Endometrial microvascular endothelial cells (primary cell): ENCODE results near the gene ST6GALNAC1. TPM values are rescaled to one million over a fixed set of nuclear protein-coding genes. Genes with fewer than 3 reads are reported as not detected.
"Not testable (repeated sequence)": the region's sequence is repeated elsewhere in the genome, so short reads cannot be mapped to it uniquely, and the experiment has no call there.

Source experiments
- in situ Hi-C: cut with HindIII; loops from 2 replicates; pipeline ENCODE4 v1.10.0; 2017; ENCODE audit warnings: low sequenced_read_pairs, low pct_unique_long_range_greater_than_20kb; ENCODE audit errors: inconsistent ontology term
- total RNA-seq: library from RNA; depleted of rRNA; stranded (reverse); fragments of >200 nt; gene quantifications from one replicate; pipeline ENCODE4 v1.2.3, GENCODE V29; 2015; ENCODE audit errors: inconsistent ontology term

The ST6GALNAC1 gene
- total RNA-seq, 1 donor from 2014 or later = not detected

DNA sequence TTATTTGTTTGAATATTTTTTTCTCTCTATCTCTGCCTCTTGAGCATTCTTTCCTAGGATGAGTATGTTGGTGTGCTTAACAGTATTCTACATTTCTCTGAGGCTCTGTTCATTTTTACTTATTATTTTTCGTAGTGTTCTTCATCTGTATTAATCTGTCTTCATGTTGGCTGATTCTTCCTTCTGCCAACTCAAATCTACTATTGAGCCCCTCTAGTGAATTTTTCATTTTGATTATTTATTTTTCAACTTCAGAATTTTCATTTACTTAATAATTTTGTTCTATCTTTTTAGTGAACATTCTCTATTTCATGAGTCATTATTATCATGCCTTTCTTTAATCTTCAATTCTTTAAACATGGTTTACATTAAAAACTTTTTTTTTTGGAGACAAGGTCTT, 3.2 kb upstream of the ST6GALNAC1 start:
- in situ Hi-C loops = no loop called here

GRCh38 chr17:76645481-76645880, 1.9 kb upstream of the ST6GALNAC1 start:
- in situ Hi-C loops = no loop called here

GRCh38 chr17:76644995-76645394, 1.4 kb upstream of the ST6GALNAC1 start:
- in situ Hi-C loops = no loop called here

DNA sequence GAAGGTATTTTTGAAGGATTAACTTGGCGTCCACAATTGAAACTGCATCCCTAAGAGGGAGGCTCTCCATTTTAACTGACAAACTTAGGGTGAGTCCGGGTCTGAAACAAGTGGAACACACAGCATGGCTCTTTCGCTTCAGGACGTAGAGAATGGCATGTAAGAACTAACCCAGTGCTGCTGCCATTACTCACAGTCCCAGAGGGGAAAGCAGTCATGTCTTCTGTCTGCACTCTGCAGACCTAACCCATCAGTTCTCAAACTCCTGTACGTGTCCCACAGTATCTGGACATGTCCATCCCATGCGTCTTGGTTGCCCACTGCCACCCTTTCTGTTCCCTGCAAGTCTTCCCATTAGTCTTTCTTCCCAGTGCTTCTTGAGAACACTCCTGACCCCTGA, 563 bp downstream of the ST6GALNAC1 start:
- in situ Hi-C loops = no loop called here

DNA sequence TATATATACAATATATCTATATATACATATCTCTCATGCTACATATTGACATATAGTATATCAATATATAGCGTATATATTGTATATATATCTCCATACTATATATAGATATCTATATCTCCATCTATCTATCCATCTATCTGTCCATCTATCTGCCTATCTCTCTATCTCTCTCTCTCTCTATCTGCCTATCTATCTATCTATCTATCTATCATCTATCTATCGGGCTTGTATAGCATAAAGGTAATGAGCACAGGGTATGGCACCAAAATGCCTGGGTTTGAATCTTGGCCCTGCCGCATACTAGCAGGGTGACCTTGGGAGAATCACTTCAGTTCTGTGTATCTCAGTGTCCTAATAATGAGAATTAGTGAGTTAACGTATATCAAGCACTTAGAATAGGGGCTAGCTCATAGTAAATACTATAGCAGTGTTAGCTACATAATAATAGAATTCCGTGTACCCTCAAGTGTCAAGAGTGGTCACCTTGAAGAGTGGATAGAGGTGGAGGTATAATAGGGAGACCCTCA, 1.5 kb downstream of the ST6GALNAC1 start:
- in situ Hi-C loops = no loop called here

DNA sequence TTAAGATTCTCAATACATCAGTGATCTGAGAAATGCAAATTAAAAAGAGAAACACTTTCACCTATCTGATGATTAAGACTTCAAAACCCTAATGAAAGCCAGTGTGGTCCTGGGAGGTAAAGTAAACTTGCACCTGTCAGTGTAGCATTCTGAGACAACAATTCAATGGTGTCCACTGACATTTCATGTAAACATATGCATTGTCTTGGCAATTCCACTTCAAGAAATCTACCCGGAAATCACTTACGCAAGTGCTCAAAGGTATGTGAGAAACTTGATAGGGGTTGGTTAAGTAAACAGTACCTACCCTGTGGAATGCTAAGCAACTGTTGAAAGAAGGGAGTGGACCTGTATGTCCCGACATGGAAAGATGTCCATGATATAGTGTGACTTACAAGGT, 2.1 kb downstream of the ST6GALNAC1 start:
- in situ Hi-C loops = no loop called here

GRCh38 chr17:76640550-76641380, 2.8 kb downstream of the ST6GALNAC1 start:
- in situ Hi-C loops = no loop called here

DNA sequence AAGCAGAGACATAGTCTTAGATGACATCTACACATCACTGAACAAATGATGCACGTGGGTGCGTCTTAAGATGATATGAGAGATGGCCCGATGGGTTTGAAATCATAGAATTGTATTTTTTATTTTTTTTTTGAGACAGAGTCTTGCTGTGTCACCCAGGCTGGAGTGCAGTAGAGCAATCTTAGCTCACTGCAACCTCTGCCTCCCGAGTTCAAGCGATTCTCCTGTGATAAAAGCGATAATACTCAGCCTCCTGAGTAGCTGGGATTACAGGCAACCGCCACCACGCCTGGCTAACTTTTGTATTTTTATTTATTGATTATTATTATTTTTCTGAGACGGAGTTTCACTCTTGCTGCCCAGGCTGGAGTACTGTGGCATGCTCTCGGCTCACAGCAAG, 5.3 kb downstream of the ST6GALNAC1 start:
- in situ Hi-C loops = no loop called here

GRCh38 chr17:76636486-76637206, 6.9 kb downstream of the ST6GALNAC1 start:
- in situ Hi-C loops = not testable (repeated sequence)

- in situ Hi-C loops = no loop called here
Measured at GRCh38 chr17:76635659-76636360, 7.7 kb downstream of the ST6GALNAC1 start.

GRCh38 chr17:76635039-76635438, 8.5 kb downstream of the ST6GALNAC1 start:
- in situ Hi-C loops = no loop called here

- in situ Hi-C loops = no loop called here
Measured at GRCh38 chr17:76633628-76634328, 9.8 kb downstream of the ST6GALNAC1 start.

DNA sequence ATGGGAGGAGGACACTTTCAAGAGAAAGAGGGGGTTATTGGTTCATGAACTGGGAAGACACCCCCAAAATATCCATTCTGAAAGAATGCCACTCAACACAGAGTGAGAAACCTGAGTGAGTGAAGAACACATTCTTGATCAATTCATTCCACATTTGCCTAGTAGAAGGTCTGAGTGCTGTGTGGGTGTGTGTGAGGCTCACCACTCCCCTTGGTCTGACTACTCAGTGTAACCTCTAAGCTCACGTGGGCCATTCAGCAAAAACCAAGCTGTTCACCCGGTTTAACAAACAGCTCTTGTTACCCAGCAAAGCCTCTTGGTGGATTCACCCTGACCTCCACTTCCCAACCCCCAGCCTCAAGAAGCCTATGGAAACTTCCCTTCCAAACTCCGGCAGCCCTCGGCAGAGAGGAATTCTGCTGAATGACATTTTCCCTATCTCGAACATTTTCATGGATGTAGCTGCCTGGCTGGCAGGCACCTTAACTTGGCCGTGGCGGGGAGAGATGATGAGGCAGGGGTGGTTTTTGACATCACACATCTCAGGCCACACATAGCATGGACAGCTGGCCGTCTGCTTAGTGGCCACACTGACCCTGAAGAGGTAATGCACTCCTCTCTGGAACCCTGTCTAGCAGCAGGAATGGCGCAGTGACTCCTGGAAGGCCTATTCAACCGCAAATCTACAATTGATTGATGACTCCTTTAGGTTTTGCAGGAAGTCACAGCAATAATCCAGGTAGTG, 11.6 kb downstream of the ST6GALNAC1 start:
- in situ Hi-C loops = no loop called here

- in situ Hi-C loops = no loop called here
Measured at GRCh38 chr17:76630151-76630550, 13.4 kb downstream of the ST6GALNAC1 start.

DNA sequence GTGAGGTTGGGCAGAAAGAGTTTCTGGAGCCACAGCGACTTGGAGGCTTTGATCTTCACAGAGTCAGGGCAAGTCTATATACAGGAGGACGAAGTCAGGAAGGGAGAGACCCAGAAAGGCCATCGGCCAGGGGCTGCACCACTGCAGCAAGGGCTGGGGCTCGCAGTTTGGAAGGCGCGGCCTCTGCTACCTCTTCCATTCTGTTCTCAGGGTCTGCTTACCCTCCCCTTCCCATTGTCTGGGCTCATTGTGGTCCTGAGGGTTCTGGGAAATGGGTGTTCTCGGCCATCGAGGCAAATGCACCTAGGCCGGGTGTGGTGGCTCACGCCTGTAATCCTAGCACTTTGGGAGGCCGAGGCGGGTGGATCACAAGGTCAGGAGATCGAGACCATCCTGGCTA, 16.0 kb downstream of the ST6GALNAC1 start:
- in situ Hi-C loops = no loop called here

- in situ Hi-C loops = no loop called here
Measured at GRCh38 chr17:76626442-76626841, 17.1 kb downstream of the ST6GALNAC1 start.

DNA sequence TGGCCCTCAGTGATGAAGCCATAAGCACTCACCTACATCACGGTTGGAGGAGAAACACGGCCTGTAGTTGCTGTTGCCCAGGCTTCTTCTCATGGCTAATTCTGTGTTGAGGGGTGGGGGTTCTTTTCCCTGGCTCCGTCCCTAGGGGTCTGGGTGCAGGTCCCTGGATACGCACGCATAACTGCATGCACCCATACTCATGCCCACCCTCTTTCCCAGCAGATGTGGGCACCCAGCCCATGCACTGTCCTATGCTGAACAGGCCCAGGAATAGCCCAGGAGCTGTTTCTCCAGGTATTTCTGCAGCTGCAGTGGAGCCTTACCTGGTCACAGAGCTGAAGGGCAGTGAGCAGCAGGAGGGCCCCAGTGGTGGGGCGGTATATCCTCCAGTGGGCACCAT, 18.1 kb downstream of the ST6GALNAC1 start:
- in situ Hi-C loops = no loop called here
